Fibroblast of mammary gland (primary cell): ENCODE results near the gene AJM1.

Experiments
- DNase-seq: peaks from one replicate; pipeline ENCODE4 v3.0.0-alpha.2; 2010; ENCODE audit warnings: low read depth
- H3K4me3 ChIP-seq: 2 replicates; pipeline ENCODE4 v1.5.1; 2011; ENCODE audit warnings: low read depth, mild to moderate bottlenecking, low read length, moderate library complexity; ENCODE audit not compliant: control insufficient read depth
- CTCF ChIP-seq: conservative IDR thresholded peaks from 2 replicates; pipeline ENCODE4 v1.5.1; 2011; ENCODE audit warnings: low read depth, low read length, inconsistent platforms; ENCODE audit not compliant: control insufficient read depth, insufficient read depth

Gene AJM1

DNA sequence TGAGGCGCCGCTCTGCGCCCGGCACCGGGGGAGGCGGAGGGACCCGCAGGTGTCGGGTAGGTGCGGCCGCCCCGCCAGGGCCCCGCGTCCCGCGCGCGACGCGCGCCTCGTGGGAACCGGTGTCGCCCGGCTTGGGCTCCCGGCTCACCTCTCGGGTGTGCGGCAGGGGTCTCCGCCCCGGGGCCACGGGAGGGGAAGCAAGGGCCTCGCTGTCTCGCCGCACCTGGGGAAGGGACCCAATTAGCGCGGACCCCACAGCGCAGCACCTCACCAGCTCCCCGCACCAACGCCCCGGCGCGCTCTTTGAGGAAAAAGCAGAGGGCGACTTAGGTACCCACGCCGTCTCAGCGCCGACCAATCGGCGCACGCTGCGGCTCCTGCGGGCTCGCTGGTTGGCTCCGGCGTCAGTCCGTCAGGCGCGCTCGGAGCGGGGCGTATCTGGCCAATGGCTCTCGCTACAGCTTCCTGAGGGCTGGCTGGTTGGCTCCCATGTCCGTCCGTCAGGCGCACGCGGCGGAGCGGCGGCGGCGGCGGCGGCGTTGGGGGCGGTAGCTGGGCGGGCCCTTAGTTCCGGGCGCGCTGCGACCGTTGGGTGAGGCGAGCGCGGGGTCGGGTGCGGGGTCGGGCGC is 43.8 kb downstream of the AJM1 start, which contains the start of gene TRAF2:
Gene TRAF2, plus strand, starts transcription at position 567 of the 629 bp plus-strand sequence. CDS start 12,225 bp downstream, outside the sequence.
- TF ChIP-seq CTCF: no peak
- peak within 1 kb of the TSS; percentile 63 for H3K4me3 ChIP-seq
- DNase-seq: peak; percentile 99

DNA sequence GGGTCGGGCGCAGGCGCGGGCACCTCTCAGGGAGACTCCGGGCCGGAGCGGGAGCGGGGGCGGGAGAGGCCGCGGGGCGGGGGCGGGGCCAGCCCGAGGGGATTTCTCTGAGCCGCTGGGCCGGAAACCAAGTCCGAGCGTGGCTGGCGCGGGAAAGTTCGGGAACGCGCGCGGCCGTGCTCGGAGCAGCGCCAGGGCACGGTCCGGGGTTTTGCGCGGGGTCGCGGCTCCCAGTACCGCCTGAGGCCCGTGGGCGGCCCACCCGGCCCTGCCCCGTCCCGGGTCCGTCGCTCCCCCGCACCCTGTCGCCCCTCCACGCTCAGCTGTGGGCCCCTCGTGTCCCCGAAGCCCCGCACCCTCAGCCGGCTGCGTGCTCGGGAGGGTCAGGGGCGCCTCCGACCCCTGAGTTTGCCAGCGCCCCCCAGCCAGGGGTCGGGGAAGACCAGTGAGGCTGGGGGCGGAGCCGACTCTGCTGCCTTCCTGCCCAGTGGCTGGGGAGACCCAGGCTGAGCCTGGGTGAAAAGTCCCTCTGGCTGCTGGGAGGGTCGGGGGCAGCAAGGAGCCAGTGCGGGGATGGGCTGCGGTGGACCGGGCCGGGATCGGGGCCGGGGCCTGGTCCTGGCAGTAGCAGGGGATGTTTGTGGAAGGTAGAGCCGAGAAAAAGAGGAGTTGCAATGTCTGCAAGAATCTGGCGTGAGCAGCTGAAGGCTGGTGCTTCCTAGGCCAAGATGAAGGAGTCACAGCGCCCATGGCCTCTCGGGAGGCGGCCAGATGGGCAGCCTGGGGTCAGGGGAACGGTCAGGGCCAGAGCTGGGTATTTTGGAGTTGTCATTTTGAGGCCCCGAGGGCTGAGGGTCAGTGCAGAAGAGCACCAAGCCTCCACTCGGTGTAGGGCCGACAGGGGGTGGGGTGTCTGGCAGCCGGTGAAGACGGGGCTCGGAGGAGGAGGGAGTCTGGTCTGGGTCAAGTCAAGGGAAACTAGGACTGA is 44.6 kb downstream of the AJM1 start:
- peak; percentile 19 for DNase-seq
- H3K4me3 ChIP-seq: peak overlapping the region; percentile 63
- TF ChIP-seq CTCF: no peak

- no peak for TF ChIP-seq CTCF
- DNase-seq: no peak
- H3K4me3 ChIP-seq: no peak overlapping the region
Measured at GRCh38 chr9:136888454-136888853, 46.2 kb downstream of the AJM1 start.

DNA sequence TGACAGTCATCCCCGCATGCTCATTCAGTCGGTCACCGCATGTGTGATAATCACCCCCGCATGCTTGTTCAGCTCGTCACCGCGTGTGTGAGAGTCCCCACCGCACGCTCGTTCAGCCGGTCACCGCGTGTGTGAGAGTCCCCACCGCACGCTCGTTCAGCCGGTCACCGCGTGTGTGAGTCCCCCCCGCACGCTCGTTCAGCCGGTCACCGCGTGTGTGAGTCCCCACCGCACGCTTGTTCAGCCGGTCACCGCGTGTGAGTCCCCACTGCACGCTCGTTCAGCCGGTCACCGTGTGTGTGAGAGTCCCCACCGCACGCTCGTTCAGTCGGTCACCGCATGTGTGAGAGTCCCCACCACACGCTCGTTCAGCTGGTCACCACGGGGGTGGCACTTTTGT is 47.6 kb downstream of the AJM1 start:
- no peak overlapping the region for H3K4me3 ChIP-seq
- no peak for DNase-seq
- no peak for TF ChIP-seq CTCF

DNA sequence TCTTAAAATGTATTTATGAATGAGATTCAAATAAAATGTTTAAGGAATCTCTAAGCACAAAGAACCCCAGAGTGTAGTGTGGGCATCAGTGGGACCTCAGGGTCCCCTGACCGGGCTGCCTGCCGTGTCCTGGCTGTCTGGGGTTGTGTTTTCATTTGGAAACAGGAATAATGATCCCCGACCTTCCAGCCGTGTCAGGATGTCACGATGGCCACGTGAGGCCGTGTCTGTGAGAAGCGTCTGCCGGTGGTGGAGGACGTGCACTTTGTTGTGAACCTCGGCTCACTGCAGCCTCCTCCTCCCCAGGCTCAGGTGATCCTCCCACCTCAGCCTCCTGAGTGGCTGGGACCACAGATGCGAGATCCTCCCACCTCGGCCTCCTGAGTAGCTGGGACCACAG is 48.4 kb downstream of the AJM1 start:
- H3K4me3 ChIP-seq: no peak overlapping the region
- no peak for TF ChIP-seq CTCF
- no peak for DNase-seq
